K562 (cell line): Measurements from ENCODE around the gene IARS1. TPM values are rescaled to one million over a fixed set of nuclear protein-coding genes. Genes with fewer than 3 reads are reported as not detected.
A peak's percentile ranks its signal among the peaks of the same experiment; 100 is the strongest.

Source experiments
- NCOA1 ChIP-seq: fragments of 450-650 bp; IDR thresholded peaks from 2 replicates; pipeline ENCODE4 v1.6.1; 2016; ENCODE audit warnings: low read depth
- NELFE ChIP-seq: IDR thresholded peaks from 2 replicates; pipeline ENCODE4 v1.6.1; 2011; ENCODE audit warnings: mild to moderate bottlenecking; ENCODE audit not compliant: insufficient read depth, insufficient read length
- NR4A1 ChIP-seq, 2 experiments: fragments of 250-450 bp in 1 of 2; fragments of 450-650 bp in 1 of 2; sonication (Bioruptor Pico) in 1 of 2; IDR thresholded peaks; 2 replicates each; pipeline versions ENCODE4 v1.4.0 to v1.6.1; 2016 to 2020; ENCODE audit warnings: mild to moderate bottlenecking in 2 of 2, missing compliant biosample characterization in 1 of 2, missing genetic modification characterization in 1 of 2, moderate library complexity in 1 of 2
- POLR2H ChIP-seq: IDR thresholded peaks from 2 replicates; pipeline ENCODE4 v1.6.1; 2016; ENCODE audit warnings: missing genetic modification characterization, low read depth, mild to moderate bottlenecking, control low read depth, missing compliant biosample characterization, moderate library complexity
- ZNF232 ChIP-seq: sonication (generic); formaldehyde crosslinking; IDR thresholded peaks from 2 replicates; pipeline ENCODE4 v1.8.0; 2022; ENCODE audit warnings: mild to moderate bottlenecking, missing genetic modification reagents
- ZNF3 ChIP-seq: fragments of 250-450 bp; sonication (Bioruptor Pico); IDR thresholded peaks from 2 replicates; pipeline ENCODE4 v1.5.0; 2021; ENCODE audit warnings: mild to moderate bottlenecking, moderate library complexity
- ZNF311 ChIP-seq: fragments of 250-450 bp; sonication (Bioruptor Pico); IDR thresholded peaks from 2 replicates; pipeline ENCODE4 v1.4.0; 2020; ENCODE audit warnings: mild to moderate bottlenecking, moderate library complexity
- polyA plus RNA-seq, 8 experiments: library from polyadenylated mRNA; depleted of rRNA in 4 of 8; stranded (reverse) in 5 of 8; unstranded in 3 of 8; fragments of >200 nt; fragmentation: Nextera tagmentation in 2 of 8; fragmentation: Illumina TruSeq in 1 of 8; extraction: Ambion mirVana in 2 of 8; extraction: Trizol in 1 of 8; gene quantifications; 2 replicates each; pipeline versions ENCODE4 v1.2.1 to v1.2.3, GENCODE V29; 2011 to 2014; ENCODE audit warnings: inconsistent platforms in 1 of 8, missing spikeins in 1 of 8
- total RNA-seq, 7 experiments: library from RNA; depleted of rRNA in 6 of 7; stranded (reverse); fragments of >200 nt in 6 of 7; fragmentation: Illumina TruSeq in 2 of 7; extraction: Trizol in 2 of 7; gene quantifications; 2 replicates each; pipeline versions ENCODE4 v1.2.1 to v1.2.3, GENCODE V29; 2011 to 2021; ENCODE audit warnings: low replicate concordance in 1 of 7
- TF ChIP-seq, protein P1 (sequence below): sonication (generic); formaldehyde crosslinking; IDR thresholded peaks from 2 replicates; pipeline ENCODE4 v1.8.0; 2022; ENCODE audit warnings: missing genetic modification reagents, mild to moderate bottlenecking, borderline replicate concordance
- TF ChIP-seq, protein P2 (sequence below), 2 experiments: fragments of 450-650 bp in 1 of 2; IDR thresholded peaks; 2 replicates each; pipeline ENCODE4 v1.6.1; 2011 to 2017; ENCODE audit warnings: low read depth in 2 of 2, antibody characterized with exemption in 1 of 2, borderline replicate concordance in 1 of 2, low read length in 1 of 2, mild to moderate bottlenecking in 1 of 2, mixed read lengths in 1 of 2; ENCODE audit not compliant: control insufficient read depth in 1 of 2
- TF ChIP-seq, protein P3 (sequence below): IDR thresholded peaks from 2 replicates; pipeline ENCODE4 v1.6.1; 2011; ENCODE audit warnings: borderline replicate concordance, low read depth, mild to moderate bottlenecking, moderate library complexity, low read length; ENCODE audit not compliant: insufficient read depth, poor library complexity, severe bottlenecking
- TF ChIP-seq, protein P4 (sequence below): fragments of 450-650 bp; IDR thresholded peaks from 2 replicates; pipeline ENCODE4 v1.6.1; 2016; ENCODE audit warnings: low read depth, mild to moderate bottlenecking, moderate library complexity
- TF ChIP-seq, protein P5 (sequence below): fragments of 250-450 bp; sonication (Bioruptor Pico); IDR thresholded peaks from 2 replicates; pipeline ENCODE4 v1.8.0; 2022; ENCODE audit warnings: inconsistent platforms, mild to moderate bottlenecking, moderate library complexity, borderline replicate concordance

Gene IARS1
- total and polyA plus RNA-seq, 9 of the 15 experiments (the other 6 are each of a cell fraction or from before 2014, with no cell fraction given): 119 to 371 (median 234) TPM

DNA sequence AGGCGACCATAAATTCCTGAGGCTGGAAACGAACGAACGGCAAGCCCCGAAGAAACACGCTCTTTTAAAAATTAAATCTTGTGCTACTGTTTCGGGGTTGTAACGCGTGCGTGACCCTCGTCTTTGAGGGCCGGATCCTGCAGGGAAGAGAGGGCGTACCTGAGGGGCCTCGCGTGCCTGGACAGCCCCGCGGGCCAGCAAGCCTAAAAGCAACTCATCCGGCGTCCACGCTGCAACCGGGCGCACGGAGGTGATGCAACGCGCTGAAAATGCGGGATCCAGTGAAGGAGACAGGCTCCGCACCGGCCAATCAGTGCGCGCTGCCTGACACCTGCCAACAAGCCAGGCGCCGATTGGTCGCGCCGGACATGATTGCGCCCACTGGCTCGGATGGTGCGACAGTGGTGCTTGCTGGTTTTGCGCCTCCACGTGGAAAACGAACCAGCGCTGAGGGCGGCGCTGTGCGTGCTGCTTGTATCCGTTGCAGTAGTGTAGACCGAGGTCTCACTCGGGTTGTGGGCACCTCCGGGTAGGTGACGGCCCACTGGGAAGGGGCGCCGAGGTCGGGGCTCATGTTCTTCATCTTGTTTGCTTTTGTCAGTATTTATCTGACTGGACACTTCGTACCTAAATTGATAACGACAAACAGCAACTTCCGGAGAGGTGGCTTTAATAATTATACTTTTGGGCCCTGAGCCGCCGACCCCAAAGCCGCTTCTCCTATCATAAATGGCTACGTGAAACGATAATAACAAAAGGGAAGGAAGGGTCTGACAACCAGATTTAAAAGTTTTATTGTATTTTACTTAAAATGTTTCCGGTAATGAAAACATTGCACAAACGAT is at the start of gene IARS1 (continued):
- peak; percentile 93 for TF ChIP-seq POLR2H (tag)
- TF ChIP-seq, protein P1, sequence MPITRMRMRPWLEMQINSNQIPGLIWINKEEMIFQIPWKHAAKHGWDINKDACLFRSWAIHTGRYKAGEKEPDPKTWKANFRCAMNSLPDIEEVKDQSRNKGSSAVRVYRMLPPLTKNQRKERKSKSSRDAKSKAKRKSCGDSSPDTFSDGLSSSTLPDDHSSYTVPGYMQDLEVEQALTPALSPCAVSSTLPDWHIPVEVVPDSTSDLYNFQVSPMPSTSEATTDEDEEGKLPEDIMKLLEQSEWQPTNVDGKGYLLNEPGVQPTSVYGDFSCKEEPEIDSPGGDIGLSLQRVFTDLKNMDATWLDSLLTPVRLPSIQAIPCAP: peak; percentile 41; the same call in 1 of the 2 replicates
- TF ChIP-seq NR4A1 (CRISPR knock-in tag; IDR thresholded peaks at IDR 0.05): no peak
- no peak for TF ChIP-seq NR4A1 (tag; IDR thresholded peaks at IDR 0.05)
- no peak for TF ChIP-seq ZNF232 (CRISPR knock-in tag)
- TF ChIP-seq, protein P2, sequence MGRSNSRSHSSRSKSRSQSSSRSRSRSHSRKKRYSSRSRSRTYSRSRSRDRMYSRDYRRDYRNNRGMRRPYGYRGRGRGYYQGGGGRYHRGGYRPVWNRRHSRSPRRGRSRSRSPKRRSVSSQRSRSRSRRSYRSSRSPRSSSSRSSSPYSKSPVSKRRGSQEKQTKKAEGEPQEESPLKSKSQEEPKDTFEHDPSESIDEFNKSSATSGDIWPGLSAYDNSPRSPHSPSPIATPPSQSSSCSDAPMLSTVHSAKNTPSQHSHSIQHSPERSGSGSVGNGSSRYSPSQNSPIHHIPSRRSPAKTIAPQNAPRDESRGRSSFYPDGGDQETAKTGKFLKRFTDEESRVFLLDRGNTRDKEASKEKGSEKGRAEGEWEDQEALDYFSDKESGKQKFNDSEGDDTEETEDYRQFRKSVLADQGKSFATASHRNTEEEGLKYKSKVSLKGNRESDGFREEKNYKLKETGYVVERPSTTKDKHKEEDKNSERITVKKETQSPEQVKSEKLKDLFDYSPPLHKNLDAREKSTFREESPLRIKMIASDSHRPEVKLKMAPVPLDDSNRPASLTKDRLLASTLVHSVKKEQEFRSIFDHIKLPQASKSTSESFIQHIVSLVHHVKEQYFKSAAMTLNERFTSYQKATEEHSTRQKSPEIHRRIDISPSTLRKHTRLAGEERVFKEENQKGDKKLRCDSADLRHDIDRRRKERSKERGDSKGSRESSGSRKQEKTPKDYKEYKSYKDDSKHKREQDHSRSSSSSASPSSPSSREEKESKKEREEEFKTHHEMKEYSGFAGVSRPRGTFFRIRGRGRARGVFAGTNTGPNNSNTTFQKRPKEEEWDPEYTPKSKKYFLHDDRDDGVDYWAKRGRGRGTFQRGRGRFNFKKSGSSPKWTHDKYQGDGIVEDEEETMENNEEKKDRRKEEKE (IDR thresholded peaks at IDR 0.05; ENCODE audit: borderline replicate concordance in 1 of 2, control insufficient read depth in 1 of 2, low read depth in 2 of 2, low read length in 1 of 2): 0 out of 4 replicates have a peak, but pooled peaks of 1 of the 2 experiments have one; percentile 25
- TF ChIP-seq, protein P3, sequence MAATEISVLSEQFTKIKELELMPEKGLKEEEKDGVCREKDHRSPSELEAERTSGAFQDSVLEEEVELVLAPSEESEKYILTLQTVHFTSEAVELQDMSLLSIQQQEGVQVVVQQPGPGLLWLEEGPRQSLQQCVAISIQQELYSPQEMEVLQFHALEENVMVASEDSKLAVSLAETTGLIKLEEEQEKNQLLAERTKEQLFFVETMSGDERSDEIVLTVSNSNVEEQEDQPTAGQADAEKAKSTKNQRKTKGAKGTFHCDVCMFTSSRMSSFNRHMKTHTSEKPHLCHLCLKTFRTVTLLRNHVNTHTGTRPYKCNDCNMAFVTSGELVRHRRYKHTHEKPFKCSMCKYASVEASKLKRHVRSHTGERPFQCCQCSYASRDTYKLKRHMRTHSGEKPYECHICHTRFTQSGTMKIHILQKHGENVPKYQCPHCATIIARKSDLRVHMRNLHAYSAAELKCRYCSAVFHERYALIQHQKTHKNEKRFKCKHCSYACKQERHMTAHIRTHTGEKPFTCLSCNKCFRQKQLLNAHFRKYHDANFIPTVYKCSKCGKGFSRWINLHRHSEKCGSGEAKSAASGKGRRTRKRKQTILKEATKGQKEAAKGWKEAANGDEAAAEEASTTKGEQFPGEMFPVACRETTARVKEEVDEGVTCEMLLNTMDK: peak; percentile 51
- TF ChIP-seq, protein P4, sequence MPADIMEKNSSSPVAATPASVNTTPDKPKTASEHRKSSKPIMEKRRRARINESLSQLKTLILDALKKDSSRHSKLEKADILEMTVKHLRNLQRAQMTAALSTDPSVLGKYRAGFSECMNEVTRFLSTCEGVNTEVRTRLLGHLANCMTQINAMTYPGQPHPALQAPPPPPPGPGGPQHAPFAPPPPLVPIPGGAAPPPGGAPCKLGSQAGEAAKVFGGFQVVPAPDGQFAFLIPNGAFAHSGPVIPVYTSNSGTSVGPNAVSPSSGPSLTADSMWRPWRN: no peak
- TF ChIP-seq, protein P5, sequence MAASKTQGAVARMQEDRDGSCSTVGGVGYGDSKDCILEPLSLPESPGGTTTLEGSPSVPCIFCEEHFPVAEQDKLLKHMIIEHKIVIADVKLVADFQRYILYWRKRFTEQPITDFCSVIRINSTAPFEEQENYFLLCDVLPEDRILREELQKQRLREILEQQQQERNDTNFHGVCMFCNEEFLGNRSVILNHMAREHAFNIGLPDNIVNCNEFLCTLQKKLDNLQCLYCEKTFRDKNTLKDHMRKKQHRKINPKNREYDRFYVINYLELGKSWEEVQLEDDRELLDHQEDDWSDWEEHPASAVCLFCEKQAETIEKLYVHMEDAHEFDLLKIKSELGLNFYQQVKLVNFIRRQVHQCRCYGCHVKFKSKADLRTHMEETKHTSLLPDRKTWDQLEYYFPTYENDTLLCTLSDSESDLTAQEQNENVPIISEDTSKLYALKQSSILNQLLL (CRISPR knock-in tag): no peak
- TF ChIP-seq ZNF3: no peak
- no peak for TF ChIP-seq NELFE
- TF ChIP-seq NCOA1: no peak
- no peak for TF ChIP-seq ZNF311
